Measurements from ENCODE around the gene TIMP2. TPM values are rescaled to one million over a fixed set of nuclear protein-coding genes. Genes with fewer than 3 reads are reported as not detected.

Gene TIMP2
- polyA plus RNA-seq, 2 of the 4 experiments (the other 2 are of a cell fraction), result 68.1 to 166 TPM

DNA sequence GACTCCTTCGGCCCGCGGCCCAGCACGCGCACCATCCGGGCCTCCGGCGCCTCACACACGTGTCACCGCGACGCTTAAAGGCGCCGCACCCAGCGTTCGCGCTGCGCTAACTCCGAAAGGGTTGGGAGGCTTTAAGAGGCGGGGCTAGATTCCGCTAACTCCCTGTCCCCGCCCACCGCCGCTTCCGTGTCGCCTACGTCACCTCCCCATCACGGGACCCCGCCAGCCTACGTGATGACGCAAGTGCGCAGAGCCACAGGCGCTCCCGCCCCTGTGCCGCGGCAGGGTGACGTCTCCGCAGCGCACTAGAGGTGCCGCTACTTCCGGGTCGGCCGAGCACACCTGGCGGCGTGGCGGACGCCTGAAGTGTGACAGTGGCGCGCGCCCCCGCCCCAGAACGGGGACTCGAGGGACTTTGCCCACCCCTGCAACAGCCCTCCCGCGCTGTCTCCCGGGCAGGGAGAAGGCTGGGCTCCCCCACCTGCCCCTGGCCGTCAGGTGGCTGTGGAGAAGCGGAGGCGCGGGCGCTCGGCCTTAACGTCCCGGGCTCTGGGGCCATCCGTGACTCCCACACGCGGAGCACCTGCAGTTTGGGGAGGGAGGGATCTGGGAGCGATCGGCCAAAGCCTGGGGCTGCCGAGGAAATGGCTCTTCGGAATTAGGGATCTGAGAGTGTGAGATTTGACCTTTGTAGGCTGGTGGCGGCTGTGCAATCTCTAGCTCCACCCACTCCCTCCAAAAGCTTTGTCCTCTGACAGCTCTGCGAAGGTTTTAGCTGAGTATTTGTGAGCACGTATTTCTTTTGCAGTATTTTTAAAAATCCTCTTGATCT, 84.2 kb downstream of the TIMP2 start, which contains the start of gene USP36:
Gene USP36, minus strand, starts transcription at position 35 of the 832 bp plus-strand sequence. CDS start 4,451 bp downstream, outside the sequence.
- Histone ChIP-seq H3K4me2 (peak within 1 kb of the TSS; percentile 96), H3K4me1 (peaks cover 24% of the 10 kb centered on the region), H3K4me3 (peak within 1 kb of the TSS; percentile 99), H3K27ac (peak within 1 kb of the TSS; percentile 94), H3K9me3 (no peaks in the 10 kb centered on the region)
- DNase-seq (ENCODE audit: low read depth in 1 of 2, low spot score in 1 of 2) (peak; percentile 98 to 100), ATAC-seq (peak; percentile 88 to 93), FAIRE-seq (peak; percentile 92)
- WGBS (ENCODE audit: missing lambda C conversion rate), result 2% methylated on average over 25 of the region's 74 CpGs
- POLR2A ChIA-PET, result interaction anchor here (0.6 to 1.2 kb wide), 6 partner anchors 16 to 311 kb away, joined by 3 to 5 read pairs (median 4); partner anchors contain the start of gene CANT1
- CTCF ChIA-PET, result interaction anchor here (0.8 to 3.4 kb wide), 4 partner anchors 11 to 22 kb away, joined by 3 to 17 read pairs (median 4); no protein-coding TSS in a partner anchor
- TF ChIP-seq RARB (CRISPR knock-in tag; IDR thresholded peaks at IDR 0.05) (0 out of 2 replicates have a peak, but pooled peaks have one; percentile 49), CHD4 (IDR thresholded peaks at IDR 0.05; ENCODE audit: borderline replicate concordance) (no peak), RNF2 (IDR thresholded peaks at IDR 0.05; ENCODE audit: borderline replicate concordance, low read depth) (0 out of 2 replicates have a peak, but pooled peaks have one; percentile 38), EHMT2 (IDR thresholded peaks at IDR 0.05; ENCODE audit: low read depth) (no peak), BHLHE40 (IDR thresholded peaks at IDR 0.05; ENCODE audit: low read depth, low read length) (peak; percentile 92), HOXB5 (CRISPR knock-in tag; IDR thresholded peaks at IDR 0.05) (peak; percentile 84), HES2 (IDR thresholded peaks at IDR 0.05) (no peak), HEYL (CRISPR knock-in tag; IDR thresholded peaks at IDR 0.05) (no peak), CBX2 (IDR thresholded peaks at IDR 0.05; ENCODE audit: borderline replicate concordance, low read depth) (no peak), SMC3 (IDR thresholded peaks at IDR 0.05) (no peak), MAZ (IDR thresholded peaks at IDR 0.05; ENCODE audit: borderline replicate concordance, low read depth, low read length) (no peak; the same call in none of the 2 replicates), POLR2AphosphoS2 (conservative IDR thresholded peaks at IDR 0.05; ENCODE audit: low read length) (no peak), PHF8 (IDR thresholded peaks at IDR 0.05; ENCODE audit: borderline replicate concordance, low read depth) (peak; percentile 95), RCOR1 (IDR thresholded peaks at IDR 0.05; ENCODE audit: low read depth, low read length) (0 out of 2 replicates have a peak, but pooled peaks have one; percentile 8), NFE2L2 (conservative IDR thresholded peaks at IDR 0.05; ENCODE audit: low read length) (no peak; the same call in 1 of the 2 replicates), TP53 (CRISPR knock-in tag; IDR thresholded peaks at IDR 0.05) (peak; percentile 63; the same call in 1 of the 2 replicates), SREBF2 (IDR thresholded peaks at IDR 0.05) (no peak; the same call in 1 of the 2 replicates), MAFK (IDR thresholded peaks at IDR 0.05; ENCODE audit: partially characterized antibody) (no peak), E2F6 (IDR thresholded peaks at IDR 0.05; ENCODE audit: borderline replicate concordance, low read depth) (peak; percentile 74), REST (IDR thresholded peaks at IDR 0.05) (peak; percentile 22; the same call in 1 of the 2 replicates), KDM5A (IDR thresholded peaks at IDR 0.05) (no peak), MYC (IDR thresholded peaks at IDR 0.05; ENCODE audit: borderline replicate concordance, low read length) (peak; percentile 96), HMGXB4 (CRISPR knock-in tag; IDR thresholded peaks at IDR 0.05; ENCODE audit: borderline replicate concordance) (no peak; the same call in 1 of the 2 replicates), EHF (CRISPR knock-in tag; IDR thresholded peaks at IDR 0.05) (peak; percentile 81), ESRRA (IDR thresholded peaks at IDR 0.05; ENCODE audit: borderline replicate concordance, low read length) (no peak), HDAC2 (IDR thresholded peaks at IDR 0.05) (no peak), RAD21 (conservative IDR thresholded peaks at IDR 0.05 in 1 of 2, IDR thresholded peaks at IDR 0.05 in 1 of 2) (no peak; a peak in 1 of 5 replicates), TFCP2L1 (CRISPR knock-in tag; IDR thresholded peaks at IDR 0.05) (0 out of 2 replicates have a peak, but pooled peaks have one; percentile 47), MAX (IDR thresholded peaks at IDR 0.05) (peak; percentile 100), GATA3 (IDR thresholded peaks at IDR 0.05; ENCODE audit: borderline replicate concordance) (peak; percentile 55; the same call in 1 of the 2 replicates), HOXA7 (CRISPR knock-in tag; IDR thresholded peaks at IDR 0.05) (peak; percentile 81; the same call in 1 of the 2 replicates)
- TF ChIP-seq, protein P1, sequence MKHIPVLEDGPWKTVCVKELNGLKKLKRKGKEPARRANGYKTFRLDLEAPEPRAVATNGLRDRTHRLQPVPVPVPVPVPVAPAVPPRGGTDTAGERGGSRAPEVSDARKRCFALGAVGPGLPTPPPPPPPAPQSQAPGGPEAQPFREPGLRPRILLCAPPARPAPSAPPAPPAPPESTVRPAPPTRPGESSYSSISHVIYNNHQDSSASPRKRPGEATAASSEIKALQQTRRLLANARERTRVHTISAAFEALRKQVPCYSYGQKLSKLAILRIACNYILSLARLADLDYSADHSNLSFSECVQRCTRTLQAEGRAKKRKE (CRISPR knock-in tag; IDR thresholded peaks at IDR 0.05; ENCODE audit: low read depth), result peak; percentile 41; the same call in 1 of the 2 replicates
